BLaER1 treated with 17β-estradiol and CSF1 and Interleukin-3, amounts not matched to agents 10 nM and 100 nM (cell line): ENCODE data around the gene ZNF747.

Experiments
- H3K27ac ChIP-seq, 11 experiments: shearing (Covaris generic); formaldehyde crosslinking; 2 replicates each; pipeline ENCODE4 v1.8.1; 2022
- H3K27me3 ChIP-seq, 11 experiments: shearing (Covaris generic); formaldehyde crosslinking; 2 replicates each; pipeline ENCODE4 v1.8.1; 2022
- H3K36me3 ChIP-seq, 11 experiments: shearing (Covaris generic); formaldehyde crosslinking; 2 replicates each; pipeline ENCODE4 v1.8.1; 2022
- H3K4me1 ChIP-seq, 10 experiments: shearing (Covaris generic); formaldehyde crosslinking; 2 replicates each; pipeline ENCODE4 v1.8.1; 2022
- H3K4me2 ChIP-seq, 11 experiments: shearing (Covaris generic); formaldehyde crosslinking; 2 replicates each; pipeline ENCODE4 v1.8.1; 2022
- H3K4me3 ChIP-seq, 10 experiments: shearing (Covaris generic); formaldehyde crosslinking; 2 replicates each; pipeline ENCODE4 v1.8.1; 2022
- H3K9ac ChIP-seq, 11 experiments: shearing (Covaris generic); formaldehyde crosslinking; 2 replicates each; pipeline ENCODE4 v1.8.1; 2022
- H3K9me3 ChIP-seq, 11 experiments: shearing (Covaris generic); formaldehyde crosslinking; replicated peaks in 1 of 11; 2 replicates each; pipeline ENCODE4 v1.8.1; 2022
- H4K20me1 ChIP-seq, 11 experiments: shearing (Covaris generic); formaldehyde crosslinking; 2 replicates each; pipeline ENCODE4 v1.8.1; 2022
- Cebpa-rat ChIP-seq, 11 experiments: shearing (Covaris generic); IDR thresholded peaks; 2 replicates each; pipeline ENCODE4 v1.8.1; 2022

Gene ZNF747

GRCh38 chr16:30569746-30570635 lies 35.3 kb upstream of the ZNF747 start:
- Histone ChIP-seq H3K4me2 (peak overlapping the region; percentile 93 to 100 (median 99)), H4K20me1 (no peaks in the 10 kb centered on the region), H3K9me3 (no peaks in the 10 kb centered on the region), H3K27ac (peak overlapping the region; percentile 94 to 99 (median 96); a peak in 21 of 22 replicates), H3K4me1 (peaks cover 60 to 75% (median 70%) of the 10 kb centered on the region in 10 experiments), H3K27me3 (no peaks in the 10 kb centered on the region), H3K9ac (peak overlapping the region; percentile 91 to 98 (median 97); a peak in 20 of 22 replicates), H3K36me3 (peaks cover 0 to 8% (median 0%) of the 10 kb centered on the region in 11 experiments; a peak in 5 of 22 replicates), H3K4me3 (peak overlapping the region; percentile 69 to 88 (median 80); a peak in 17 of 20 replicates)
- no peak for TF ChIP-seq Cebpa-rat (IDR thresholded peaks at IDR 0.05)

GRCh38 chr16:30569281-30569680 lies 34.6 kb upstream of the ZNF747 start:
- Histone ChIP-seq H3K4me3 (peak overlapping the region in 1 of 10 experiments; percentile 75; a peak in 1 of 20 replicates), H3K27me3 (no peaks in the 10 kb centered on the region), H4K20me1 (no peaks in the 10 kb centered on the region), H3K4me1 (peaks cover 56 to 76% (median 66%) of the 10 kb centered on the region in 10 experiments), H3K27ac (peak overlapping the region in 10 of 11 experiments; percentile 94 to 99 (median 96); a peak in 21 of 22 replicates), H3K9ac (peak overlapping the region; percentile 62 to 98 (median 80); a peak in 17 of 22 replicates), H3K36me3 (peaks cover 0 to 6% (median 0%) of the 10 kb centered on the region in 11 experiments; a peak in 5 of 22 replicates), H3K4me2 (peak overlapping the region; percentile 93 to 100 (median 99)), H3K9me3 (no peaks in the 10 kb centered on the region)
- no peak for TF ChIP-seq Cebpa-rat (IDR thresholded peaks at IDR 0.05)

GRCh38 chr16:30567991-30568638 lies 33.5 kb upstream of the ZNF747 start:
- Histone ChIP-seq H3K27me3 (no peaks in the 10 kb centered on the region), H3K27ac (peak overlapping the region; percentile 73 to 99 (median 96)), H3K4me1 (peaks cover 52 to 69% (median 60%) of the 10 kb centered on the region in 10 experiments), H3K4me3 (peak overlapping the region in 5 of 10 experiments; percentile 9 to 45 (median 33); a peak in 9 of 20 replicates), H3K36me3 (no peaks in the 10 kb centered on the region; a peak in 1 of 22 replicates), H4K20me1 (no peaks in the 10 kb centered on the region), H3K9ac (peak overlapping the region; percentile 62 to 98 (median 80); a peak in 21 of 22 replicates), H3K9me3 (no peaks in the 10 kb centered on the region), H3K4me2 (peak overlapping the region; percentile 93 to 100 (median 99))
- peak; percentile 50 to 99 (median 91); a peak in 20 of 22 replicates for TF ChIP-seq Cebpa-rat (IDR thresholded peaks at IDR 0.05)

GRCh38 chr16:30567160-30567990 lies 32.7 kb upstream of the ZNF747 start:
- Histone ChIP-seq H3K36me3 (no peaks in the 10 kb centered on the region; a peak in 1 of 22 replicates), H3K9me3 (no peaks in the 10 kb centered on the region), H3K4me3 (peak overlapping the region in 3 of 10 experiments; percentile 9 to 39 (median 33); a peak in 6 of 20 replicates), H3K27ac (peak overlapping the region; percentile 73 to 99 (median 96)), H4K20me1 (no peaks in the 10 kb centered on the region), H3K27me3 (peaks cover 0 to 7% (median 1%) of the 10 kb centered on the region in 11 experiments; a peak in 13 of 22 replicates), H3K4me2 (peak overlapping the region; percentile 93 to 100 (median 99)), H3K4me1 (peaks cover 45 to 62% (median 52%) of the 10 kb centered on the region in 10 experiments), H3K9ac (peak overlapping the region; percentile 58 to 98 (median 80); a peak in 21 of 22 replicates)
- TF ChIP-seq Cebpa-rat (IDR thresholded peaks at IDR 0.05), result no peak

- H3K9me3 ChIP-seq, result no peaks in the 10 kb centered on the region
- H3K4me3 ChIP-seq, result no peak overlapping the region
- H3K36me3 ChIP-seq, result no peaks in the 10 kb centered on the region; a peak in 1 of 22 replicates
- H3K27me3 ChIP-seq, result peaks cover 0 to 15% (median 10%) of the 10 kb centered on the region in 11 experiments; a peak in 19 of 22 replicates
- peak overlapping the region in 6 of 11 experiments; percentile 95 to 100 (median 99); a peak in 7 of 22 replicates for H3K4me2 ChIP-seq
- no peak for TF ChIP-seq Cebpa-rat (IDR thresholded peaks at IDR 0.05)
- no peaks in the 10 kb centered on the region for H4K20me1 ChIP-seq
- peaks cover 47 to 67% (median 58%) of the 10 kb centered on the region in 10 experiments for H3K4me1 ChIP-seq
- peak overlapping the region in 2 of 11 experiments; percentile 26 to 41; a peak in 2 of 22 replicates for H3K9ac ChIP-seq
- H3K27ac ChIP-seq, result peak overlapping the region in 8 of 11 experiments; percentile 18 to 99 (median 97); a peak in 15 of 22 replicates
These were observed 31.9 kb upstream of the ZNF747 start for GRCh38 chr16:30566531-30566930.

GRCh38 chr16:30565984-30566383 lies 31.3 kb upstream of the ZNF747 start:
- Histone ChIP-seq H3K4me2 (peak overlapping the region in 4 of 11 experiments; percentile 99 to 100 (median 99); a peak in 4 of 22 replicates), H4K20me1 (no peaks in the 10 kb centered on the region), H3K4me1 (peaks cover 50 to 69% (median 60%) of the 10 kb centered on the region in 10 experiments), H3K27me3 (peaks cover 5 to 20% (median 15%) of the 10 kb centered on the region in 11 experiments; a peak in 21 of 22 replicates), H3K36me3 (no peaks in the 10 kb centered on the region; a peak in 1 of 22 replicates), H3K9me3 (no peaks in the 10 kb centered on the region), H3K27ac (peak overlapping the region in 7 of 11 experiments; percentile 18 to 99 (median 98); a peak in 11 of 22 replicates), H3K9ac (peak overlapping the region in 2 of 11 experiments; percentile 26 to 41; a peak in 2 of 22 replicates), H3K4me3 (no peak overlapping the region)
- TF ChIP-seq Cebpa-rat (IDR thresholded peaks at IDR 0.05), result no peak

GRCh38 chr16:30565526-30565925 lies 30.9 kb upstream of the ZNF747 start:
- no peak for TF ChIP-seq Cebpa-rat (IDR thresholded peaks at IDR 0.05)
- Histone ChIP-seq H3K9ac (no peak overlapping the region), H3K9me3 (no peaks in the 10 kb centered on the region), H3K36me3 (no peaks in the 10 kb centered on the region; a peak in 1 of 22 replicates), H3K27ac (peak overlapping the region in 2 of 11 experiments; percentile 96 to 99; a peak in 2 of 22 replicates), H3K4me3 (no peak overlapping the region), H3K4me1 (peaks cover 48 to 69% (median 60%) of the 10 kb centered on the region in 10 experiments), H3K27me3 (peaks cover 8 to 25% (median 20%) of the 10 kb centered on the region in 11 experiments; a peak in 21 of 22 replicates), H3K4me2 (no peak overlapping the region), H4K20me1 (no peaks in the 10 kb centered on the region)
